Measurements from ENCODE around the gene PTGDR2. TPM values are rescaled to one million over a fixed set of nuclear protein-coding genes. Genes with fewer than 3 reads are reported as not detected.

Gene PTGDR2
- 0.29 and 0.31 TPM in 2 replicates for total RNA-seq (2022)
- Bru-seq, nascent RNA: percentile 28 among the genes with signal in this experiment
- BruChase-seq, experiment 1, labeled RNA remaining after a 6-hour chase: percentile 24 among the genes with signal in this experiment
- percentile 30 among the genes with signal in this experiment for BruChase-seq, experiment 2, labeled RNA remaining after a 2-hour chase
- long read RNA-seq: 0 reads

- H3K9me3 Mint-ChIP-seq (ENCODE audit: low read depth, unreplicated experiment): no peaks in the 10 kb centered on the region
- DNase-seq: no peak
- BruUV-seq (replicated peaks): no TSS peak
- H3K36me3 Mint-ChIP-seq (ENCODE audit: insufficient read depth, unreplicated experiment): peaks cover 21% of the 10 kb centered on the region
- H3K27ac Mint-ChIP-seq (ENCODE audit: unreplicated experiment): no peak within 1 kb of the TSS
- CTCF ChIA-PET: interaction anchor here (0.7 kb wide), 2 partner anchors 16 to 189 kb away, joined by 5 to 11 read pairs; no protein-coding TSS in a partner anchor
- H3K4me1 Mint-ChIP-seq (ENCODE audit: low read depth, unreplicated experiment): peaks cover 9% of the 10 kb centered on the region
- no peak within 1 kb of the TSS for H3K4me3 Mint-ChIP-seq (ENCODE audit: low read depth, unreplicated experiment)
- intact Hi-C loops (cut with micrococcal nuclease; ENCODE audit: unreplicated experiment): no loop called here
- TF ChIP-seq CTCF (IDR thresholded peaks at IDR 0.05; ENCODE audit: unreplicated experiment): no peak
- peaks cover 24% of the 10 kb centered on the region for H3K27me3 Mint-ChIP-seq (ENCODE audit: unreplicated experiment)
Observed at GRCh38 chr11:60855726-60856633, at the start of gene PTGDR2. Gene PTGDR2 (minus strand): TSS chr11:60855950. CDS start chr11:60853722, 2,228 bp downstream.

GRCh38 chr11:60905047-60905446 is 49.3 kb upstream of the PTGDR2 start:
- H3K27ac Mint-ChIP-seq (ENCODE audit: unreplicated experiment): peak overlapping the region; percentile 41
- H3K9me3 Mint-ChIP-seq (ENCODE audit: low read depth, unreplicated experiment): no peaks in the 10 kb centered on the region
- CTCF ChIA-PET: interaction anchor here (1.2 to 1.5 kb wide), 3 partner anchors 9 to 17 kb away, joined by 3 to 4 read pairs (median 4); partner anchors contain the start of gene TMEM109
- no peak for DNase-seq
- intact Hi-C loops (cut with micrococcal nuclease; ENCODE audit: unreplicated experiment): no loop called here
- H3K27me3 Mint-ChIP-seq (ENCODE audit: unreplicated experiment): peaks cover 25% of the 10 kb centered on the region
- TF ChIP-seq CTCF (IDR thresholded peaks at IDR 0.05; ENCODE audit: unreplicated experiment): no peak
- peaks cover 34% of the 10 kb centered on the region for H3K36me3 Mint-ChIP-seq (ENCODE audit: insufficient read depth, unreplicated experiment)
- H3K4me1 Mint-ChIP-seq (ENCODE audit: low read depth, unreplicated experiment): peaks cover 21% of the 10 kb centered on the region
- BruUV-seq (replicated peaks): TSS peak; percentile 64
- peak overlapping the region; percentile 98 for H3K4me3 Mint-ChIP-seq (ENCODE audit: low read depth, unreplicated experiment)

- Mint-ChIP-seq H3K4me1 (ENCODE audit: low read depth, unreplicated experiment) (peaks cover 21% of the 10 kb centered on the region), H3K27me3 (ENCODE audit: unreplicated experiment) (peaks cover 1% of the 10 kb centered on the region), H3K9me3 (ENCODE audit: low read depth, unreplicated experiment) (no peaks in the 10 kb centered on the region), H3K27ac (ENCODE audit: unreplicated experiment) (no peak overlapping the region), H3K36me3 (ENCODE audit: insufficient read depth, unreplicated experiment) (peaks cover 53% of the 10 kb centered on the region), H3K4me3 (ENCODE audit: low read depth, unreplicated experiment) (no peak overlapping the region)
- BruUV-seq (replicated peaks): no TSS peak
- no peak for DNase-seq
- CTCF ChIA-PET: no interaction called here
- TF ChIP-seq CTCF (IDR thresholded peaks at IDR 0.05; ENCODE audit: unreplicated experiment): no peak
- intact Hi-C loops (cut with micrococcal nuclease; ENCODE audit: unreplicated experiment): no loop called here
Observed at GRCh38 chr11:60902625-60903024, 46.9 kb upstream of the PTGDR2 start.

GRCh38 chr11:60900673-60901404 is 45.1 kb upstream of the PTGDR2 start:
- no peak for TF ChIP-seq CTCF (IDR thresholded peaks at IDR 0.05; ENCODE audit: unreplicated experiment)
- Mint-ChIP-seq H3K27me3 (ENCODE audit: unreplicated experiment) (no peaks in the 10 kb centered on the region), H3K27ac (ENCODE audit: unreplicated experiment) (no peak overlapping the region), H3K9me3 (ENCODE audit: low read depth, unreplicated experiment) (no peaks in the 10 kb centered on the region), H3K4me3 (ENCODE audit: low read depth, unreplicated experiment) (no peak overlapping the region), H3K36me3 (ENCODE audit: insufficient read depth, unreplicated experiment) (peaks cover 46% of the 10 kb centered on the region), H3K4me1 (ENCODE audit: low read depth, unreplicated experiment) (peaks cover 13% of the 10 kb centered on the region)
- CTCF ChIA-PET: no interaction called here
- BruUV-seq (replicated peaks): no TSS peak
- intact Hi-C loops (cut with micrococcal nuclease; ENCODE audit: unreplicated experiment): no loop called here
- DNase-seq: no peak

All from Calu3 (cell line).